ENCODE measurements around the gene GP1BA.

DNA sequence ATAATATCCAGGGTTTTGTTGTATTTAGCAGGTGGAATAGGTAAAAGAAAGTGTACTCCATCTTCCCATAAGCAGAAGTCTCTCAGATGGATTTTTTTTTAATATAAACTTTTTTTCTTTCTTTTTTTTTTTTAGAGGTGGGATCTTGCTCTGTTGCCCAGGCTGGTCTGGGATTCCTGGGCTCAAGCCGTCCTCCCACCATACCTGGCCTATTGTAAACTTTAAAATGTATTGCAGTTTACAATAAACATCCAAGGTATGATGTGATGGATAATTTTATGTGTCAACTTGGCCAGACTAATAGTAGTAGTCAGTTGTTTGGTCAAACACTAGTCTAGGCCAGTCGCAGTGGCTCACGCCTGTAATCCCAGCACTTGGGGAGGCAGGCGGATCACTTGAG is 10.8 kb upstream of the GP1BA start:
- no peak for TF ChIP-seq CTCF (IDR thresholded peaks at IDR 0.05 in 4 of 5, conservative IDR thresholded peaks at IDR 0.05 in 1 of 5)
- TF ChIP-seq POLR2A (IDR thresholded peaks at IDR 0.05): no peak
